Gastrocnemius medialis (tissue), 4 donors: ENCODE results near the gene LMX1B. TPM values are rescaled to one million over a fixed set of nuclear protein-coding genes. Genes with fewer than 3 reads are reported as not detected.

Source experiments
- ATAC-seq, 2 donors: fragments of 150-250 bp; one replicate each; pipeline ENCODE4 v1.9.1; 2016
- DNase-seq, 2 donors: peaks; one replicate each; pipeline ENCODE4 v3.0.0-alpha.2; 2019
- H3K27ac ChIP-seq, 4 donors: fragments of 200-600 bp; sonication (generic); 1 replicate in 1 of 4; 2 replicates in 3 of 4; pipeline ENCODE4 v1.5.1; 2016 to 2018; ENCODE audit warnings: mild to moderate bottlenecking in 2 of 4, moderate library complexity in 1 of 4
- H3K27me3 ChIP-seq, 3 donors: fragments of 200-600 bp; sonication (generic) in 2 of 3; 1 replicate in 1 of 3; 2 replicates in 2 of 3; pipeline versions ENCODE4 v1.5.1 to v1.6.0; 2016 to 2019; ENCODE audit warnings: mild to moderate bottlenecking in 1 of 3, moderate library complexity in 1 of 3
- H3K36me3 ChIP-seq, 2 donors: fragments of 200-600 bp; sonication (generic) in 1 of 2; one replicate each; pipeline ENCODE4 v1.5.1; 2017 to 2018
- H3K4me1 ChIP-seq, 2 donors: fragments of 200-600 bp; sonication (generic) in 1 of 2; one replicate each; pipeline ENCODE4 v1.5.1; 2016 to 2017; ENCODE audit warnings: mild to moderate bottlenecking in 2 of 2
- H3K4me3 ChIP-seq, 4 donors: fragments of 200-600 bp; sonication (generic) in 3 of 4; 1 replicate in 1 of 4; 2 replicates in 3 of 4; pipeline ENCODE4 v1.5.1; 2016 to 2019; ENCODE audit warnings: mild to moderate bottlenecking in 2 of 4
- H3K9me3 ChIP-seq, 3 donors: fragments of 200-600 bp; sonication (generic) in 2 of 3; 1 replicate in 1 of 3; 2 replicates in 2 of 3; pipeline ENCODE4 v1.5.1; 2016 to 2019
- CTCF ChIP-seq, 5 experiments: fragments of 450-650 bp in 3 of 5; fragments of 200-600 bp in 2 of 5; sonication (generic) in 2 of 5; IDR thresholded peaks in 4 of 5; conservative IDR thresholded peaks in 1 of 5; 1 replicate in 4 of 5; 2 replicates in 1 of 5; pipeline ENCODE4 v1.5.1; 2016 to 2019; ENCODE audit warnings: antibody characterized with exemption in 5 of 5, mild to moderate bottlenecking in 3 of 5, moderate library complexity in 3 of 5
- POLR2A ChIP-seq, 2 donors: fragments of 450-650 bp; IDR thresholded peaks; one replicate each; pipeline ENCODE4 v1.6.1; 2017; ENCODE audit warnings: antibody characterized with exemption in 2 of 2, mild to moderate bottlenecking in 2 of 2, moderate library complexity in 2 of 2
- in situ Hi-C, 4 donors: fragments of 200-750 bp; cut with MboI; loops; one replicate each; pipeline versions ENCODE4 v1.15.0 to v1.8.0; 2017; ENCODE audit warnings: low sequenced_read_pairs in 4 of 4
- intact Hi-C: fragments of 100-400 bp; cut with DNase I; formaldehyde crosslinking; loops from one replicate; pipeline ENCODE4 v1.15.1; 2023; ENCODE audit warnings: low total_unique reads
- total RNA-seq, 4 donors: library from RNA; depleted of rRNA; stranded (reverse); fragments of >200 nt; gene quantifications; one replicate each; pipeline versions ENCODE4 v1.1.0 to v1.2.3, GENCODE V29; 2016

LMX1B gene
- total RNA-seq, 4 donors from 2014 or later: 0.31 to 0.46 (median 0.35) TPM; not detected in 1

GRCh38 chr9:126646162-126646561 lies 32.4 kb downstream of the LMX1B start:
- Histone ChIP-seq H3K4me1 (no peaks in the 10 kb centered on the region), H3K9me3 (no peaks in the 10 kb centered on the region), H3K36me3 (no peaks in the 10 kb centered on the region), H3K4me3 (no peak overlapping the region), H3K27ac (no peak overlapping the region), H3K27me3 (peaks cover 10 to 24% (median 23%) of the 10 kb centered on the region in 3 donors)
- ATAC-seq (no peak), DNase-seq (no peak)
- in situ Hi-C loops: no loop called here
- TF ChIP-seq CTCF (IDR thresholded peaks at IDR 0.05 in 4 of 5, conservative IDR thresholded peaks at IDR 0.05 in 1 of 5) (no peak), POLR2A (IDR thresholded peaks at IDR 0.05) (no peak)
- intact Hi-C loops: no loop called here

GRCh38 chr9:126647585-126648411 lies 34.1 kb downstream of the LMX1B start:
- DNase-seq (no peak), ATAC-seq (no peak)
- in situ Hi-C loops (no loop called here), intact Hi-C loops (no loop called here)
- H3K27ac ChIP-seq: no peak overlapping the region
- no peaks in the 10 kb centered on the region for H3K9me3 ChIP-seq
- no peaks in the 10 kb centered on the region for H3K36me3 ChIP-seq
- TF ChIP-seq POLR2A (IDR thresholded peaks at IDR 0.05) (no peak), CTCF (IDR thresholded peaks at IDR 0.05 in 4 of 5, conservative IDR thresholded peaks at IDR 0.05 in 1 of 5) (no peak)
- no peak overlapping the region for H3K4me3 ChIP-seq
- peaks cover 10 to 30% (median 26%) of the 10 kb centered on the region in 3 donors for H3K27me3 ChIP-seq
- no peaks in the 10 kb centered on the region for H3K4me1 ChIP-seq

GRCh38 chr9:126649477-126649876 lies 35.7 kb downstream of the LMX1B start:
- Histone ChIP-seq H3K9me3 (no peaks in the 10 kb centered on the region), H3K27me3 (peaks cover 10 to 22% (median 20%) of the 10 kb centered on the region in 3 donors), H3K36me3 (no peaks in the 10 kb centered on the region), H3K27ac (no peak overlapping the region), H3K4me1 (no peaks in the 10 kb centered on the region), H3K4me3 (no peak overlapping the region)
- in situ Hi-C loops (no loop called here), intact Hi-C loops (no loop called here)
- TF ChIP-seq CTCF (IDR thresholded peaks at IDR 0.05 in 4 of 5, conservative IDR thresholded peaks at IDR 0.05 in 1 of 5) (no peak), POLR2A (IDR thresholded peaks at IDR 0.05) (no peak)
- DNase-seq (no peak), ATAC-seq (no peak)

GRCh38 chr9:126650404-126651341 lies 36.9 kb downstream of the LMX1B start:
- TF ChIP-seq CTCF (IDR thresholded peaks at IDR 0.05 in 4 of 5, conservative IDR thresholded peaks at IDR 0.05 in 1 of 5) (no peak), POLR2A (IDR thresholded peaks at IDR 0.05) (no peak)
- Histone ChIP-seq H3K4me1 (no peaks in the 10 kb centered on the region), H3K9me3 (no peaks in the 10 kb centered on the region), H3K27ac (no peak overlapping the region), H3K27me3 (peaks cover 10 to 21% (median 13%) of the 10 kb centered on the region in 3 donors), H3K36me3 (no peaks in the 10 kb centered on the region), H3K4me3 (no peak overlapping the region)
- in situ Hi-C loops: no loop called here
- DNase-seq (no peak), ATAC-seq (no peak)
- intact Hi-C loops: no loop called here
